GM21515 (cell line): ENCODE results near the gene CEP20.
"Not testable (repeated sequence)": the region's sequence is repeated elsewhere in the genome, so short reads cannot be mapped to it uniquely, and the experiment has no call there.

Experiments
- ATAC-seq: cut with Tn5 transposase; IDR thresholded peaks from one replicate; pipeline ENCODE4 v1.9.1; 2021; ENCODE audit not compliant: unreplicated experiment

The CEP20 gene

GRCh38 chr16:15858921-15859668, 29.3 kb downstream of the CEP20 start:
- no peak for ATAC-seq

DNA sequence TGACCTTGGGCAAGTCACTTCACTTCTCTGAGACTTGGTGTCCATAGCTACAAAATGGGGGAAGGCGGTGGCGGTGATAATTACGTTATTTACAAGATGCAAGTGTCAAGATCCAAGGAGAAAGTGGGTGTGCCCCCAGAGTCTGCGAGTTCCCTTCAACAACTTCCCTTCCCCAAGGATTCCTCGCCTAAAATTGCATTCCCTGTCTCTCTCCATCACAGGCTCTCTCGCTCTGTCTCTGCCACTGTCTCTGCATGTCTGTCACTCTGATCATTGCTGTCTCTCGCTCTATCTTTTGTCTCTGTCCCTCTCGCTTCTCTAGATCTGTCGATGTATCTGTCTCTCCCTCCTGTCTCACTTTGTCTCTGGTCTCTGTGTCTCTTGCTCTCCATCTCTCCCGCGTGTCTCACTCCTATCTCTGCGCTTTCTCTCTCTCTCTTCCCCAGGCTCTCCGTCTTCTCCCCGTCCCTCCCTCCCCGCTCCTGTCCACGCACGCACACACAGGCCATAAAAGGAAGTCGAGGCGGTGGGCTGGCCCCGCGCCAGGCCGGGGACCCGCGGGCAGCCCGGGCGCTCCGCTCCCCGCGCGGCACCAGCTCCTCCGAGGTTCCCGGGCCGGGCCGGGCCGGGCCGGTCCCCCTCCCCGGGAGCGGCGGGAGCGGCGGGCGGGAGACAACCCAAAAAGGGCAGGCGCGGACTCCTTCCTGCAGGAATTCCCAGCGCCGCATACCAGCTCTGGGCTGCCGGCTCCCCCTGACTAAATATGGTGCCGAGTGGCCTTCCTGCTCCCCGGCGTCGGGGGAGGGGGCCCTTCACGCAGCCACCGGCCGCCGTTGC, 30.5 kb downstream of the CEP20 start:
- no peak for ATAC-seq

GRCh38 chr16:15856901-15857698, 31.3 kb downstream of the CEP20 start, which contains the start of gene MYH11:
Gene MYH11 (minus strand): TSS chr16:15857028. CDS start chr16:15838252, 18,776 bp downstream.
- no peak for ATAC-seq

GRCh38 chr16:15856182-15856581, 32.2 kb downstream of the CEP20 start:
- peak; percentile 7 for ATAC-seq

- peak; percentile 80 for ATAC-seq
Measured at GRCh38 chr16:15855704-15856003, 32.7 kb downstream of the CEP20 start.

GRCh38 chr16:15854906-15855703, 33.3 kb downstream of the CEP20 start:
- ATAC-seq = peak; percentile 25

DNA sequence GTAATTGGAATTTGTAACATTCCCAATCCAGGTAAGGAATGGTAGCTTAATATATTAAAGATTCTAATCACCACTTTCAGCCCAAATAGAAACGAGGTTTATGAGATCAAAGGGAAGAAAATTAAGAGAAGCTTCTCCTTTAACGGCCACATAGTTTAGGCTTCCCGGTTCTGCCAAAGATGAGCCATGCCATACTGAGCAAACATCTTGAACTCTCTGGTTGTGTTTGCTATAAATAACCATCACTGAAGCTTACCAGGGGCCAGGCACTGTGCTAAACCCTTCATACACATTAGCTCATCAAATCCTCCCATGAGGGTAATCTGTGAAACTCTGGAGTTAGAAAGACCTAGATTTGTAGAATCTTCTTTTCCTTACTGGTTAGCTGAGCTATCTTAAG, 34.3 kb downstream of the CEP20 start:
- ATAC-seq = no peak

DNA sequence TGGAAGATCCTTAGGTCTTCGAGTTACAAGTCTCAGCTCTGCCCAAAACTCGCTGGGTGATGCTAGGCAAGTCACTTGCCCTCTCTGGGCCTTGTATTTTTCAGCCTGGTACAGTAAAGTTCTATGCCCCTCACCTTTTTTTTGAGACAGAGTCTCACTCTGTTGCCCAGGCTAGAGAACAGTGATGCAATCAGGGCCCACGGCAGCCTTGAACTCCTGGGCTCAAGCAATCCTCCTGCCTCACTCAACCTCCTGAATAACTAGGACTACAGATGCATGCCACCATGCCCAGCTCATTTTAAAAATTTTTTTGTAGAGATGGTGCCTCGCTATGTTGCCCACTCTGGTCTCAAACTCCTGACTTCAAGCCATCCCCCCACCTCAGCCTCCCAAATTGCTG, 35.4 kb downstream of the CEP20 start:
- no peak for ATAC-seq

DNA sequence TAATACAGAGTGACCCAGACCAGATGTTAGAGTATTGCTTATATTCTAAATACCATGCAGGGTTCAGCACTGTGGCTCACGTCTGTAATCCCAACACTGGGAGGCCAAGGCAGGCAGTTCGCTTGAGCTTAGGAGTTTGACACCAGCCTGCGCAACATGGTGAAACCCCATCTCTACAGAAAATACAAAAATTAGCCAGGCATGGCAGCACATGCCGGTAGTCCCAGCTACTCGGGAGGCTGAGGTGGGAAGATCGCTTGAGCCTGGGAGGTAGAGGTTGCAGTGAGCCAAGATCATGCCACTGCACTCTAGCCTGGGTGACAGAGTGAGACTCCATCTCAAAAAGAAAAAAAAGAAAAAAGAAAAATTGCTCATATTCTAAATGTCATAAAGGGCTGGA, 37.8 kb downstream of the CEP20 start:
- ATAC-seq = not testable (repeated sequence)

GRCh38 chr16:15849209-15849981, 39.0 kb downstream of the CEP20 start:
- no peak for ATAC-seq

DNA sequence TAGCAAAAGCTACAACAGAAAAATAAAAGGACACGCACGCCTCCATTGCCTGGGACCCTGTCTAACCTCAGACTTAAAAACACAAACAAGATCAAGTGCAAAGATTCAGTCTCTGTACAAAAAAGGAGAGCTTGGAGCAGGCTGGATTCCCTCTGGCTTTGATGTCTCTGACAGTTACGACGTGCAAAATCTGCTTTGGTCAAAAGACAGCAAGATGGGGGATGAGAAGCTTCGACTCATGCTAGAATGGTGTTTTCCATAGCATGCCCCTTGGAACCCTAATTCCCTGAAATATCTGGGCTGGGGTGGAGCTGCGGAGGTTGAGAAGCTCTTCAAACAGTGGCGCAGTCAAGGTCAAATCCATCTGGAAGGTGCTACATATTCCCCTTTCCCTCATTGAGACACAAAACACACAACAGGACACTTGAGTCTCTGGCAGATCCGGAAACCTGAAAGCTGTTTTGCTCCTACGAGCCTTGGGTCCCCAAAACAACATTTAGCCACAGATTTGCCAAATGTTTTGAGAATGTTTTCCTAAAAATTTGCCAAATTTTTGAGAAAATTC, 40.7 kb downstream of the CEP20 start:
- ATAC-seq = no peak

- no peak for ATAC-seq
Measured at GRCh38 chr16:15846510-15846909, 41.9 kb downstream of the CEP20 start.

GRCh38 chr16:15843635-15844279, 44.6 kb downstream of the CEP20 start:
- no peak for ATAC-seq

- not testable (repeated sequence) for ATAC-seq
Measured at GRCh38 chr16:15839204-15839603, 49.2 kb downstream of the CEP20 start.

DNA sequence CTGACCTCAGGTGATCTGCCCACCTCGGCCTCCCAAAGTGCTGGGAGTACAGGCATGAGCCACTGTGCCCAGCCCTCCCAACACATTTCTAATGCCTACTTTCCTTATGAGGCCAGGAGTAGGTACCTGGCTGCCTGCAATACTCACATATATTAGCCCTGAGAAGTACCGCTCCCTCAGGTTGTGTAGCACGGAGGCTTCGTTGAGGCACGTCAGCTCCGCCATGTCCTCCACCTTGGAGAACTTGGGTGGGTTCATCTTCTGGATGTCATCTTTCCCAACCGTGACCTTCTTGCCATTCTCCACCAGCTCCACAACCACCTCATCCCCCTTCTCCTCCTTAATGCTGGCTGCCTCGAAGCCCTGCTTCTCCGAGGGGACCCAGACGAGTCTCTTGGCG, 50.6 kb downstream of the CEP20 start:
- no peak for ATAC-seq

- no peak for ATAC-seq
Measured at GRCh38 chr16:15836965-15837611, 51.3 kb downstream of the CEP20 start.

GRCh38 chr16:15836074-15836473, 52.3 kb downstream of the CEP20 start:
- no peak for ATAC-seq

GRCh38 chr16:15835136-15835878, 53.1 kb downstream of the CEP20 start:
- no peak for ATAC-seq
